SK-N-MC (cell line): ENCODE measurements around the gene PLXNA2.

Source experiments
- DNase-seq: peaks from one replicate; pipeline ENCODE4 v3.0.0-alpha.2; 2011; ENCODE audit warnings: low read depth, low spot score
- H3K27ac ChIP-seq: fragments of 200-600 bp; sonication (generic); 2 replicates; pipeline ENCODE4 v1.5.1; 2016; ENCODE audit warnings: mixed run types
- H3K36me3 ChIP-seq: fragments of 200-600 bp; sonication (generic); 2 replicates; pipeline ENCODE4 v1.6.1; 2017; ENCODE audit warnings: antibody characterized with exemption, low read length, mixed read lengths; ENCODE audit not compliant: insufficient read depth
- H3K4me3 ChIP-seq: fragments of 200-600 bp; sonication (generic); 2 replicates; pipeline ENCODE4 v1.5.1; 2016
- H3K9ac ChIP-seq: fragments of 200-600 bp; sonication (generic); 2 replicates; pipeline ENCODE4 v1.8.0; 2017; ENCODE audit warnings: mixed run types, mixed read lengths; ENCODE audit not compliant: insufficient read length
- H3K9me3 ChIP-seq: fragments of 200-600 bp; sonication (generic); 2 replicates; pipeline ENCODE4 v1.6.1; 2017; ENCODE audit warnings: low read depth, mild to moderate bottlenecking, antibody characterized with exemption, low read length, moderate library complexity, mixed read lengths
- EZH2 ChIP-seq: fragments of 200-600 bp; sonication (generic); IDR thresholded peaks from one replicate; pipeline ENCODE4 v1.6.1; 2017; ENCODE audit warnings: antibody characterized with exemption
- FOXP2 ChIP-seq: optimal IDR thresholded peaks from 2 replicates; pipeline ENCODE3; 2011; ENCODE audit warnings: mild to moderate bottlenecking, moderate library complexity; ENCODE audit not compliant: insufficient read depth; ENCODE audit errors: extremely low read length, control extremely low read depth
- POLR2AphosphoS5 ChIP-seq: IDR thresholded peaks from 2 replicates; pipeline ENCODE4 v1.6.1; 2012; ENCODE audit warnings: mild to moderate bottlenecking, low read depth, low read length, borderline replicate concordance

The PLXNA2 gene

GRCh38 chr1:208108213-208108608 lies 136.0 kb downstream of the PLXNA2 start:
- TF ChIP-seq FOXP2 (no peak), POLR2AphosphoS5 (no peak), EZH2 (no peak)
- no peak overlapping the region for H3K9ac ChIP-seq
- no peak for DNase-seq
- H3K9me3 ChIP-seq, result no peaks in the 10 kb centered on the region
- H3K4me3 ChIP-seq, result no peak overlapping the region
- H3K36me3 ChIP-seq, result no peaks in the 10 kb centered on the region
- no peak overlapping the region for H3K27ac ChIP-seq

- Histone ChIP-seq H3K9me3 (no peaks in the 10 kb centered on the region), H3K4me3 (no peak overlapping the region), H3K9ac (no peak overlapping the region), H3K36me3 (no peaks in the 10 kb centered on the region), H3K27ac (no peak overlapping the region)
- TF ChIP-seq EZH2, result no peak
- no peak for TF ChIP-seq FOXP2
- no peak for TF ChIP-seq POLR2AphosphoS5
- DNase-seq, result no peak
Measured at GRCh38 chr1:208107425-208108212, 136.6 kb downstream of the PLXNA2 start.

GRCh38 chr1:208106218-208106617 lies 138.0 kb downstream of the PLXNA2 start:
- Histone ChIP-seq H3K4me3 (no peak overlapping the region), H3K36me3 (no peaks in the 10 kb centered on the region), H3K27ac (no peak overlapping the region), H3K9me3 (no peaks in the 10 kb centered on the region), H3K9ac (no peak overlapping the region)
- TF ChIP-seq FOXP2, result no peak
- no peak for TF ChIP-seq EZH2
- TF ChIP-seq POLR2AphosphoS5, result no peak
- no peak for DNase-seq

- no peak for TF ChIP-seq POLR2AphosphoS5
- TF ChIP-seq FOXP2, result no peak
- no peak for TF ChIP-seq EZH2
- Histone ChIP-seq H3K9me3 (no peaks in the 10 kb centered on the region), H3K36me3 (no peaks in the 10 kb centered on the region), H3K4me3 (no peak overlapping the region), H3K9ac (no peak overlapping the region), H3K27ac (no peak overlapping the region)
- no peak for DNase-seq
Measured at GRCh38 chr1:208105756-208106155, 138.4 kb downstream of the PLXNA2 start.

- no peak for DNase-seq
- Histone ChIP-seq H3K27ac (no peak overlapping the region), H3K9ac (no peak overlapping the region), H3K36me3 (no peaks in the 10 kb centered on the region), H3K9me3 (no peaks in the 10 kb centered on the region), H3K4me3 (no peak overlapping the region)
- TF ChIP-seq FOXP2 (no peak), EZH2 (no peak), POLR2AphosphoS5 (no peak)
Measured at GRCh38 chr1:208103597-208104513, 140.3 kb downstream of the PLXNA2 start.

GRCh38 chr1:208101661-208102431 lies 142.3 kb downstream of the PLXNA2 start:
- Histone ChIP-seq H3K4me3 (no peak overlapping the region), H3K9me3 (no peaks in the 10 kb centered on the region), H3K9ac (no peak overlapping the region), H3K27ac (no peak overlapping the region), H3K36me3 (no peaks in the 10 kb centered on the region)
- no peak for TF ChIP-seq EZH2
- no peak for DNase-seq

GRCh38 chr1:208100906-208101305 lies 143.3 kb downstream of the PLXNA2 start:
- H3K9ac ChIP-seq, result no peak overlapping the region
- H3K9me3 ChIP-seq, result no peaks in the 10 kb centered on the region
- TF ChIP-seq EZH2, result no peak
- no peak for TF ChIP-seq FOXP2
- no peak for TF ChIP-seq POLR2AphosphoS5
- no peaks in the 10 kb centered on the region for H3K36me3 ChIP-seq
- H3K4me3 ChIP-seq, result no peak overlapping the region
- DNase-seq, result no peak
- no peak overlapping the region for H3K27ac ChIP-seq

GRCh38 chr1:208100106-208100505 lies 144.1 kb downstream of the PLXNA2 start:
- Histone ChIP-seq H3K27ac (no peak overlapping the region), H3K9ac (no peak overlapping the region), H3K9me3 (no peaks in the 10 kb centered on the region), H3K4me3 (no peak overlapping the region), H3K36me3 (no peaks in the 10 kb centered on the region)
- TF ChIP-seq FOXP2, result no peak
- TF ChIP-seq EZH2, result no peak
- TF ChIP-seq POLR2AphosphoS5, result no peak
- no peak for DNase-seq
